ENCODE measurements around the gene RAB4A. TPM values are rescaled to one million over a fixed set of nuclear protein-coding genes. Genes with fewer than 3 reads are reported as not detected.

The RAB4A gene
- total and polyA plus RNA-seq, 10 of the 15 experiments (the other 5 are each of a cell fraction or from before 2014, with no cell fraction given): 4.0 to 35.8 (median 17.7) TPM

GRCh38 chr1:229237320-229237719 lies 33.6 kb upstream of the RAB4A start (continued):
- TF ChIP-seq SMARCA5 (IDR thresholded peaks at IDR 0.05) (no peak), NFXL1 (IDR thresholded peaks at IDR 0.05; ENCODE audit: borderline replicate concordance) (no peak), TAF1 (IDR thresholded peaks at IDR 0.05; ENCODE audit: borderline replicate concordance, low read depth, low read length) (no peak), BRCA1 (IDR thresholded peaks at IDR 0.05; ENCODE audit: low read depth, low read length) (no peak), SIN3A (IDR thresholded peaks at IDR 0.05; ENCODE audit: low read depth, low read length) (no peak), PML (IDR thresholded peaks at IDR 0.05; ENCODE audit: low read length) (no peak), MTA3 (IDR thresholded peaks at IDR 0.05; ENCODE audit: borderline replicate concordance, low read length) (no peak)
- TF ChIP-seq, protein P1, sequence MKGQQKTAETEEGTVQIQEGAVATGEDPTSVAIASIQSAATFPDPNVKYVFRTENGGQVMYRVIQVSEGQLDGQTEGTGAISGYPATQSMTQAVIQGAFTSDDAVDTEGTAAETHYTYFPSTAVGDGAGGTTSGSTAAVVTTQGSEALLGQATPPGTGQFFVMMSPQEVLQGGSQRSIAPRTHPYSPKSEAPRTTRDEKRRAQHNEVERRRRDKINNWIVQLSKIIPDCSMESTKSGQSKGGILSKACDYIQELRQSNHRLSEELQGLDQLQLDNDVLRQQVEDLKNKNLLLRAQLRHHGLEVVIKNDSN (IDR thresholded peaks at IDR 0.05; ENCODE audit: borderline replicate concordance, extremely low read length, insufficient read depth, low read depth, low read length): no peak
- TF ChIP-seq, protein P2, sequence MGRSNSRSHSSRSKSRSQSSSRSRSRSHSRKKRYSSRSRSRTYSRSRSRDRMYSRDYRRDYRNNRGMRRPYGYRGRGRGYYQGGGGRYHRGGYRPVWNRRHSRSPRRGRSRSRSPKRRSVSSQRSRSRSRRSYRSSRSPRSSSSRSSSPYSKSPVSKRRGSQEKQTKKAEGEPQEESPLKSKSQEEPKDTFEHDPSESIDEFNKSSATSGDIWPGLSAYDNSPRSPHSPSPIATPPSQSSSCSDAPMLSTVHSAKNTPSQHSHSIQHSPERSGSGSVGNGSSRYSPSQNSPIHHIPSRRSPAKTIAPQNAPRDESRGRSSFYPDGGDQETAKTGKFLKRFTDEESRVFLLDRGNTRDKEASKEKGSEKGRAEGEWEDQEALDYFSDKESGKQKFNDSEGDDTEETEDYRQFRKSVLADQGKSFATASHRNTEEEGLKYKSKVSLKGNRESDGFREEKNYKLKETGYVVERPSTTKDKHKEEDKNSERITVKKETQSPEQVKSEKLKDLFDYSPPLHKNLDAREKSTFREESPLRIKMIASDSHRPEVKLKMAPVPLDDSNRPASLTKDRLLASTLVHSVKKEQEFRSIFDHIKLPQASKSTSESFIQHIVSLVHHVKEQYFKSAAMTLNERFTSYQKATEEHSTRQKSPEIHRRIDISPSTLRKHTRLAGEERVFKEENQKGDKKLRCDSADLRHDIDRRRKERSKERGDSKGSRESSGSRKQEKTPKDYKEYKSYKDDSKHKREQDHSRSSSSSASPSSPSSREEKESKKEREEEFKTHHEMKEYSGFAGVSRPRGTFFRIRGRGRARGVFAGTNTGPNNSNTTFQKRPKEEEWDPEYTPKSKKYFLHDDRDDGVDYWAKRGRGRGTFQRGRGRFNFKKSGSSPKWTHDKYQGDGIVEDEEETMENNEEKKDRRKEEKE (IDR thresholded peaks at IDR 0.05): no peak

DNA sequence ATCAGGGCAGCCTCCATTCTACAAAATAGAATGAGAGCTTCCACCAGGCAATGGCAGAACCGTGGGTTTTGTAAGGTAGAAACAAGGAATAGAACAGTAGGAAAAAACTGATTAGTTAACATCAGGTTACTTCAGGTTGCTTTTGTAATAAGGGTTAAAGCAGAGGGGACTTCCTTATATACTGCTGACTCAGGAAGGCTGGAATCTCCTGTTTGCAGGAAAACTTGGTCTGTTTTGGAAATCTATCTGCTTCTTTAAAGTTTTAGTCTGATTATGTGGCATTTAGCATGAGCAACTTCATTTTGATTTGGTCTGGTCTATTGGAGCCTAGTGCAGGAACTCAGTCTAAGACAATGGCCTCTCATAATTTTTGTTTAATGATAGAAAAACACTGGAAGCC lies 32.7 kb upstream of the RAB4A start:
- Histone ChIP-seq H4K20me1 (ENCODE audit: control insufficient read depth, insufficient read depth) (no peaks in the 10 kb centered on the region), H3K4me2 (ENCODE audit: control insufficient read depth, insufficient read depth) (no peak overlapping the region), H3K4me3 (no peak overlapping the region), H3K27ac (ENCODE audit: control insufficient read depth, insufficient read depth) (no peak overlapping the region), H3K36me3 (ENCODE audit: control insufficient read depth in 2 of 2, insufficient read depth in 2 of 2, low read length in 1 of 2) (no peaks in the 10 kb centered on the region), H3K9ac (ENCODE audit: control insufficient read depth, insufficient read depth, low read length) (no peak overlapping the region), H3K9me3 (replicated peaks; ENCODE audit: control insufficient read depth, insufficient read depth, low read length) (no peaks in the 10 kb centered on the region; the same call in 2 of the 3 replicates), H3K4me1 (ENCODE audit: control insufficient read depth, insufficient read depth, low read length) (no peaks in the 10 kb centered on the region), H2AFZ (ENCODE audit: control insufficient read depth, low read depth, low read length) (no peak overlapping the region), H3K27me3 (replicated peaks in 1 of 2; ENCODE audit: control insufficient read depth in 2 of 2, insufficient read depth in 2 of 2, low read length in 1 of 2) (no peaks in the 10 kb centered on the region; a peak in 1 of 4 replicates), H3K79me2 (ENCODE audit: control insufficient read depth, insufficient read depth, low read length) (no peaks in the 10 kb centered on the region)
- BruUV-seq (replicated peaks): no TSS peak
- intact Hi-C loops (cut with micrococcal nuclease; ENCODE audit: unreplicated experiment) (no loop called here), in situ Hi-C loops (cut with MboI) (loop anchor here (10.0 kb wide), 1 partner anchor 733 kb away; no protein-coding TSS in a partner anchor)
- DNase-seq (ENCODE audit: low read depth, low spot score) (no peak), FAIRE-seq (no peak), ATAC-seq (no peak)
- ChIA-PET CTCF (interaction anchor here (0.5 to 1.1 kb wide), 3 partner anchors 9 to 574 kb away, joined by 3 read pairs; no protein-coding TSS in a partner anchor), SMC1A (ENCODE audit: uncharacterized antibody, unreplicated experiment) (interaction anchor here (0.6 to 1.2 kb wide), 2 partner anchors 48 to 184 kb away, joined by 3 read pairs; no protein-coding TSS in a partner anchor), RAD21 (ENCODE audit: unreplicated experiment) (no interaction called here), POLR2A (no interaction called here)
- 0% methylated on average over 1 of the region's 1 CpG for WGBS (ENCODE audit: insufficient coverage, insufficient replicate concordance, low lambda C conversion rate, missing lambda C conversion rate)
- TF ChIP-seq, protein P3, sequence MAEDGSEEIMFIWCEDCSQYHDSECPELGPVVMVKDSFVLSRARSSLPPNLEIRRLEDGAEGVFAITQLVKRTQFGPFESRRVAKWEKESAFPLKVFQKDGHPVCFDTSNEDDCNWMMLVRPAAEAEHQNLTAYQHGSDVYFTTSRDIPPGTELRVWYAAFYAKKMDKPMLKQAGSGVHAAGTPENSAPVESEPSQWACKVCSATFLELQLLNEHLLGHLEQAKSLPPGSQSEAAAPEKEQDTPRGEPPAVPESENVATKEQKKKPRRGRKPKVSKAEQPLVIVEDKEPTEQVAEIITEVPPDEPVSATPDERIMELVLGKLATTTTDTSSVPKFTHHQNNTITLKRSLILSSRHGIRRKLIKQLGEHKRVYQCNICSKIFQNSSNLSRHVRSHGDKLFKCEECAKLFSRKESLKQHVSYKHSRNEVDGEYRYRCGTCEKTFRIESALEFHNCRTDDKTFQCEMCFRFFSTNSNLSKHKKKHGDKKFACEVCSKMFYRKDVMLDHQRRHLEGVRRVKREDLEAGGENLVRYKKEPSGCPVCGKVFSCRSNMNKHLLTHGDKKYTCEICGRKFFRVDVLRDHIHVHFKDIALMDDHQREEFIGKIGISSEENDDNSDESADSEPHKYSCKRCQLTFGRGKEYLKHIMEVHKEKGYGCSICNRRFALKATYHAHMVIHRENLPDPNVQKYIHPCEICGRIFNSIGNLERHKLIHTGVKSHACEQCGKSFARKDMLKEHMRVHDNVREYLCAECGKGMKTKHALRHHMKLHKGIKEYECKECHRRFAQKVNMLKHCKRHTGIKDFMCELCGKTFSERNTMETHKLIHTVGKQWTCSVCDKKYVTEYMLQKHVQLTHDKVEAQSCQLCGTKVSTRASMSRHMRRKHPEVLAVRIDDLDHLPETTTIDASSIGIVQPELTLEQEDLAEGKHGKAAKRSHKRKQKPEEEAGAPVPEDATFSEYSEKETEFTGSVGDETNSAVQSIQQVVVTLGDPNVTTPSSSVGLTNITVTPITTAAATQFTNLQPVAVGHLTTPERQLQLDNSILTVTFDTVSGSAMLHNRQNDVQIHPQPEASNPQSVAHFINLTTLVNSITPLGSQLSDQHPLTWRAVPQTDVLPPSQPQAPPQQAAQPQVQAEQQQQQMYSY (CRISPR knock-in tag; IDR thresholded peaks at IDR 0.05): no peak
- TF ChIP-seq SMAD5 (IDR thresholded peaks at IDR 0.05; ENCODE audit: low read depth): no peak
